ENCODE data around the gene NEDD9.

Gene NEDD9

DNA sequence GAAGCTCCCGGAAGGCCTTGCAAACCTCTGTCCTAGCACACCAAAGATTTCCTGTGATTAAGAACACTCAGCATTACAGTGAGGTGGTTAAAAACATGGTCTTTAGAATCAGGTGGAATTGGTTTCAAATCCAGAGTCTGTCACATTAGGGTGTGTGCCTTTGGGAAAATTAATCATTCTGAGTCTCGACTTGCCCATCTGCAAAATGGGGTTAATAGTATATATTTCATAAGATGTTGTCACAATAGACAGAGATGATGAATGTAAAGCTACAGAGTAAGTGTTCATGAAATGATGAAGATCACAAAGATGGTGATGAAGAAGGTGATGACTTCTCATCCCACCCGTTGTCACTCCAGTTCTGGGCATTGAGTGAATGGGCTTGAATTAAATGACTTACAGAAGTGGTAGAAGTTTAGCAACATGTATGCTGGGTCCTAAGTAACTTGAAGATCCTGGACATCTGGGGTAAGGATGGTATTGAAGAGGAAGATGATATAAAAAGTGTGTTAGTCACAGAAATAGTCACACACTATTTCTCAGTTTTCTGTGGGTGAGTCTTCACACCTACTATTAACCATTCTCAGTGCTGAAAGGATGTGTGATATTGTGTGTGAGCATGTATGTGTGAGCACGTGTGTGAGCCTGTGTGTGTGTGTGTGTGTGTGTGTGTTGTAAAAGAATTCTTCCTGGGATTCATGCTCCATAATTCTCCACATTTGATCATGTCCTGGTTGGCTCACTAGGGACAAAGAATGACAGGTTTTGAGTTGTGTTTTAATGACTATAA is 28.0 kb upstream of the NEDD9 start:
- no peak for DNase-seq

GRCh38 chr6:11258260-11259237 is 26.1 kb upstream of the NEDD9 start:
- no peak for DNase-seq

- no peak for DNase-seq
Observed at GRCh38 chr6:11255610-11256009, 23.1 kb upstream of the NEDD9 start.

GRCh38 chr6:11253594-11253993 is 21.1 kb upstream of the NEDD9 start:
- DNase-seq: no peak

DNA sequence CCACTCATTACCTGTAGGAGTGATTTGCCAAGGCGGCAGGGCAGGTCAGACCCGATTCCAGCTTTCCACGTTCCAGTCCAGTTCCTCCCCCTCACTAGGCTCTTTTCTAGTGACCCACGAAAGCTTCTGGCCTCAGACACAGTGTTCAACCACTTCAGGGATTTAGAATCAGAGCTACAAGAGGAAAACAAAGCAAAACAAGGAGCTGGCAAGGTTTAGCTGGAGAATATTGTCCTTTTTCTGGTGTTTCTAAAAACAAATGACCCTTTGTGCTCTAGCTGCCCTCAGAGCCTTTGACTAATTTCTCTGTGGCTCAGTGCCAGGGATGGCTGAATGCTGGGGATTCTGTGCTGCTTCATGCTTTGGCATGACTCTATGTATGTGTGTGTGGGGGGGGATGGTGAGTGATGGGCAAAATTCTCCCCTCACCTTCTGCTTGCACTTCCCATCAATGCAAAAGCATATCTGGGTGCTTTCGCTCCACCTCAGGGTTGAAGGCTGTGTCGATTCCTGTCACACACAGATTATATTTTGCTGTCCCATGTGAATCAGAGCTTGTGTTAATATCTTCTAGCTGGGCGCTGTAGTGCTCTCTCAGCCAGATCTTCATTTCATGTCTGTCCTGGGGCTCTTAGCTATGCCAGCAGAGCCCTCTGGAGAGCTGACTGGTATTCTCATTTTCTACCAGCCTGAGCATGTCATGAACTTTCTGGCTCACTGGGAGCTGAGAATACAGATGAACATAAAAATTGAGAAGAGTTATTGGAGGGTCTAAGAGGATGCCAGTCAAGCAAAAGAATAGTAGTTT is 19.3 kb upstream of the NEDD9 start:
- no peak for DNase-seq

- no peak for DNase-seq
Observed at GRCh38 chr6:11250108-11250507, 17.6 kb upstream of the NEDD9 start.

DNA sequence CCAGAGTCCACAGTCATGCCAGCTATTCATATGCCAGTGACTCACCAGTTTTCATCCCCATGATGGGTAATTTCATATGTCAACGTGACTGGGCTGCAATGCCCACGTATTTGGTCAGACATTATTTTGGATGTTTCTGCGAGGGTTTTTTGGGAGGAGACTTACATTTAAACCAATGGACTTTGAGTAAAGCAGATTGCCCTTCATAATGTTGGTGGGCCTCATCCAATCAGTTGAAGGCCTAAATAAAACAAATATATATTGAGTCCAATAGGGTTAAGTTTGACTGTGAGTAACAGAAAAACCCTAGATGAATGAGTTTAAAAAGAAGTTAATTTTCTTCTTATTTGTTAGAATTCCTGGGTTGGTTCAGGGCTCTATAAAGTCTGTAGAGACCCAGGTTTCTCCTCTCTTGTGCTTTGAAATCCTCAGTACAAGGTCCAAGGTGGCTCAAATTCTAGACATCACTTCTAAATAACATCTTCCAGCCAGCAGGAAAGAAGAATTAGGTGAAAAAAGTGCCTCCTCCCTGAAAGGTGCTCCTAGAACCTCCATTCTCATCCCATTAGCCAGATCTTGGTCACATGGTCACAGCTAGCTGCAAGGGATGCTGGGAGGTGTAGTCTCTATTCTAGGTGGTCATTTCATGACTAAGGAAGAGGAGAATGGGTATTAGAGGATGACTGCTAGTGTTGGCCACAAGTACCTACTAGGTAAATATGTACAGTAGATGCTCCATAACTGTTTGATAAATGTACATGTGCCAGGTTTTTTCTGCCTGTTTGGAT is 16.7 kb upstream of the NEDD9 start:
- no peak for DNase-seq

- DNase-seq: no peak
Observed at GRCh38 chr6:11246722-11247121, 14.3 kb upstream of the NEDD9 start.

DNA sequence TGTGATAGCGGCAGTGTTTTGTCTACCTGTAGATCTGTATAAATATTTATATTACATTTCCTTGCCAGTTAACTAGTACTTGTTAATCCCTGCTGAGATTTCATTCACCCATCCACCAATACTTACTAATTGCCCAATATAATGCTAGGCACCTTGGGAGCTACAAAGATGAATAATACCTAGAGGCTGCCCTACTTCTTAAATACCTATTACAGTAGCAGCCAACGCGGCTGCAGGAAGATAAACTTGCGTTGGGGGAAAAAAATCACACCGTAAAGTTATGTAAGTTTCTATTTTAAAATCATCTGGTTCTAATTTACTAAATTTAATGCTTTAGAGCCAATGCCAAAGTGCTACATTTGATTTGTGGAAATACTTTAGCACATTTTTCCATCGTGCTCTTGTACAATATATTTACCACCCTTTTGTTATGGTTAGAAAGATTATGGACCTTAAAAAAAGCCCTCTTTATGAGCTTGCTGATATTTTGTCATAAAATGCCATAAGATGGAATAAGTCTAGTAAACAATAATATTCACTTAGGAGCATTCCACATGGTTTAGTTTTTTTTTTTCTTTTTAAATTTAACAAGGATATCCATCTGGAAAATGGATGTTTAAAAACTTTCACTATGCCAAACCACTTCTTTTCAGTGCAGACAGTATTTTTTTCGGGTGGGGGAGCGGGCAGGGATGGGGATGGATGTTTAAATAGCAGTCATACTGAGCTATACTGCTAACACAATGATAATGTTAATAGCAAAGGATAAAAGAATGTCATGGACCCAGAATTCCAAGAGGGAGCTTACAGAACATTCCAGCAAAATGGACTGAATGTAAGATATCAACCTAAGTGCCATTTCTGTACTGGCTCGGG is 13.2 kb upstream of the NEDD9 start:
- no peak for DNase-seq

- no peak for DNase-seq
Observed at GRCh38 chr6:11244387-11245126, 12.1 kb upstream of the NEDD9 start.

- no peak for DNase-seq
Observed at GRCh38 chr6:11243861-11244260, 11.4 kb upstream of the NEDD9 start.

- DNase-seq: no peak
Observed at GRCh38 chr6:11242711-11243110, 10.2 kb upstream of the NEDD9 start.

DNA sequence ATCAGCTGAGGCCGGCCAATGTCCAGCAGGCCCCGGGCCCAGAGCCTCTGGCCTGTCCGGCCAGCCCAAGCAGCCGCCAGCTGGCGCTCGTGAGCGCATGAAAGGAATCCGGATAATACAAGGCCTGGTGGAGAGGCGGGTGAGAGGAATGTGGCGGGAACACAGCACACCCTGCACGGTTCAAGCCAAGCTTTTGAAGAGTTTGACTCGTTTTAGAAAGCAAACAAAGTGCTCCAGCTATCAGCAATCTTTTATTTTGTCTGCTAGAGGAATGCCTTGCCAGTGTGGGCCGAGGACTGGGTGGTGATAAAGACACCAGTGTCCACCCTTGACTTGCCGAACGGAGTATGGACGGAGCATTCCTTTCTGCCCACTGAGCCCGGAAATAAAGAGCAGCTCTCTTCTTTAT is 9.3 kb upstream of the NEDD9 start:
- no peak for DNase-seq

DNA sequence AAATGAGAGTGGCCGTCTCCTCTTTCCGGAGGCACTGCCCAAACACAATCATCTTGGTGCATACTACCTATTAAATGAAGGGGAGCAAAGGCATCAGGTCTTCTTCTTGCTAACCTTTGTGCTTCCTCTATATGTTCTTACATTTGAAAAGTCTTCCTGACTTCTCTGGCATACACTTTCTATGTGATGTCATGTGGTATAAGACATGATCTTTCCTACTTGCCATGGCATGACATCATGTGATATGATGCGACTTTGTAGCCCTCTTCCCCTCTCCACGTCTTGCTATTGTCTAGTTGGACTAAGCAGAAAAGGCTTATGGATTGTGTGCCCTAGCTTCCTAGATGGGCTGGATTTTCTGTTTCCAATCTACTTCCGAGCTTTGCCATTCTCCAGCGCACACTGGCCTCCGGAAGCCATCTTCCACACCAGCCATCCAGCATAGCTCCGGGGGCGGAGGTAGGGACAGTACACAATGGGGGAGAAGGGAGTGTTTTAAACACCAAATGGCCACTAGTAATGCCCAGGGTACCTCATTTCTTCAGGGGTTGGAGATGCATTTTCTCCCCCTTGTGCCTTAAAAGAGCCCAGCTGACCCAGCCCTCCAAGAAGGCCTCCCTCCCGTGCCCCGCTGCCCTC is 8.8 kb upstream of the NEDD9 start:
- no peak for DNase-seq

GRCh38 chr6:11237956-11238355 is 5.5 kb upstream of the NEDD9 start:
- no peak for DNase-seq

DNA sequence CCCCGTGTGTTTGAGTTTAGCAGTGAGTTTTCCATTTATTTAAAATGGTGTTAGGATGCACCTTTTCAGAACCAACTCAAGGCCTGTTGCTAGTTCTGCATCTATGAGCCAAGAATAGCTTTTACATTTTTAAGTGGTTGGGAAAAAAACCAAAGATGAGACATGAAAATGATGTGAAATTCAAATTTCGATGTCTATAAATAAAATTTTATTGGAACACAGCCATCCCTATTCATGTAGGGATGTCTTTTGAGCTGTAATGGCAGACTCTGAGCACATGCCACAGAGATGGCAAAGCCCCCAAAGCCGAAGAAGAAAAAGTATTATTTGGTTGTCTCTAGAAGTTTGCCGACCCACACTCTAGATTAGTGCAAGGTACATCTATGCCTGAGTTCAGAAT is 5.0 kb upstream of the NEDD9 start:
- no peak for DNase-seq

DNA sequence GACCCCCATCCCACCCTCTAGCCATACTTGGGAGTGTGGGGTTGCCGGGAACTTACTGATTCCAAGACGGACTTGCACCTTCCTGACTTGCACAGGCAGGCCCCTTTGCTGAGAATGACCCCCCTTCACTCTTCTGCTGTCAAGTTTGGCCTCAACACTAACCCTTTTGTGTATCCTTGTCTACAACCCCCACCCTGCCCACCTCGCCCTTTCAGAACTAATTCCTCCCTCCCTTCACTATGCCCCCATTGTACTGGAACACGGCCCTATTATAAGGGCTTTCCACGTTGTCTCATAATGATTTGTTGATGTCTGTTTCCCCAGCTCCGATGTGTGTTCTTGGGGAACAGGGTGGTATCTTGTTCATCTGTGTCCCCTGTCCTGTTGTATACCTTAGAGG is 4.4 kb upstream of the NEDD9 start:
- no peak for DNase-seq

- no peak for DNase-seq
Observed at GRCh38 chr6:11236076-11236750, 3.7 kb upstream of the NEDD9 start.

- DNase-seq: no peak
Observed at GRCh38 chr6:11235062-11235461, 2.6 kb upstream of the NEDD9 start.
